RWPE2 (cell line): ENCODE measurements around the gene TMEM63B.
A peak's percentile ranks its signal among the peaks of the same experiment; 100 is the strongest.

Source experiments
- ATAC-seq: fragments of 200-7000 bp; cut with Tn5 transposase; 3 replicates; pipeline ENCODE4 v1.9.1; 2021; ENCODE audit warnings: low read depth
- DNase-seq: peaks from one replicate; pipeline ENCODE4 v3.0.0-alpha.2; 2020; ENCODE audit warnings: low spot score
- H3K27ac ChIP-seq: fragments of 450-650 bp; 2 replicates; pipeline ENCODE4 v1.5.1; 2017; ENCODE audit warnings: mild to moderate bottlenecking; ENCODE audit not compliant: poor library complexity, severe bottlenecking
- H3K27me3 ChIP-seq: fragments of 250-450 bp; sonication (Bioruptor Pico); 2 replicates; pipeline ENCODE4 v1.5.1; 2021; ENCODE audit warnings: mild to moderate bottlenecking, moderate library complexity; ENCODE audit not compliant: insufficient read depth, poor library complexity, severe bottlenecking
- H3K36me3 ChIP-seq: fragments of 250-450 bp; sonication (Bioruptor Pico); 2 replicates; pipeline ENCODE4 v1.5.1; 2020; ENCODE audit warnings: low read depth, mild to moderate bottlenecking, moderate library complexity
- H3K4me1 ChIP-seq: fragments of 250-450 bp; sonication (Bioruptor Pico); 2 replicates; pipeline ENCODE4 v1.5.1; 2021; ENCODE audit warnings: mild to moderate bottlenecking, moderate library complexity; ENCODE audit not compliant: insufficient read depth, poor library complexity, severe bottlenecking
- H3K4me3 ChIP-seq: fragments of 250-450 bp; sonication (Bioruptor Pico); 2 replicates; pipeline ENCODE4 v1.5.1; 2021; ENCODE audit warnings: mild to moderate bottlenecking, moderate library complexity; ENCODE audit not compliant: severe bottlenecking
- H3K9me3 ChIP-seq: fragments of 250-450 bp; sonication (Bioruptor Pico); 2 replicates; pipeline ENCODE4 v1.5.1; 2021; ENCODE audit warnings: mild to moderate bottlenecking, moderate library complexity; ENCODE audit not compliant: severe bottlenecking
- TF ChIP-seq, protein P1 (sequence below): fragments of 450-650 bp; IDR thresholded peaks from one replicate; pipeline ENCODE4 v1.5.1; 2017; ENCODE audit warnings: mild to moderate bottlenecking, moderate library complexity; ENCODE audit not compliant: poor library complexity, severe bottlenecking

Gene TMEM63B

DNA sequence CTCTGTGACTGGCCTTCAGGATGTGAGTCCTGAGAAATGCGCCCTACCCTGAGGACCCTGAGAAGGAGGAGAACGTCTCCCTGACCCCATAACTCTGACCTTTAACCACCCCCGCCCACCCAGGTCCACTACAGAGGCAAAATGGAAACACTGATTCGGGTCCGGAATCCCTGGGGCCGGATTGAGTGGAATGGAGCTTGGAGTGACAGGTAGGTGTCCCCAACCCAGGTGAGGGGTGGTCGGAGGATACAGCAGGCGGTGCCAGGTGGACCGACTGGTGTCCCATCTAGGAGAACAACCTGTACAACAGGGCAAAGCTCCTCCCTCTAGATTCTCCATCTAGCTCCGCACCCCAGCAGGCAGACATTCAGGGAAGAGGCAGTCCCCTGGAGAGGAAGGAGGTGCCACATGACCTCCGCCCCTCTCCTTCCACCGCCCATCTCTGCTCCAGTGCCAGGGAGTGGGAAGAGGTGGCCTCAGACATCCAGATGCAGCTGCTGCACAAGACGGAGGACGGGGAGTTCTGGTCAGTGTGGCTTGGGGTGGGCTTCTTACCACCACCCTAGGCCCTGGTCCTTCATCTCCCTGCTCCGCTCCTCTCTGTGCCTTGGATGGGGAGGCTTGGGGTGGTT is 48.9 kb downstream of the TMEM63B start:
- Histone ChIP-seq H3K27me3 (no peaks in the 10 kb centered on the region), H3K4me1 (peaks cover 7% of the 10 kb centered on the region), H3K36me3 (no peaks in the 10 kb centered on the region), H3K4me3 (no peak overlapping the region), H3K9me3 (no peaks in the 10 kb centered on the region), H3K27ac (no peak overlapping the region)
- TF ChIP-seq, protein P1, sequence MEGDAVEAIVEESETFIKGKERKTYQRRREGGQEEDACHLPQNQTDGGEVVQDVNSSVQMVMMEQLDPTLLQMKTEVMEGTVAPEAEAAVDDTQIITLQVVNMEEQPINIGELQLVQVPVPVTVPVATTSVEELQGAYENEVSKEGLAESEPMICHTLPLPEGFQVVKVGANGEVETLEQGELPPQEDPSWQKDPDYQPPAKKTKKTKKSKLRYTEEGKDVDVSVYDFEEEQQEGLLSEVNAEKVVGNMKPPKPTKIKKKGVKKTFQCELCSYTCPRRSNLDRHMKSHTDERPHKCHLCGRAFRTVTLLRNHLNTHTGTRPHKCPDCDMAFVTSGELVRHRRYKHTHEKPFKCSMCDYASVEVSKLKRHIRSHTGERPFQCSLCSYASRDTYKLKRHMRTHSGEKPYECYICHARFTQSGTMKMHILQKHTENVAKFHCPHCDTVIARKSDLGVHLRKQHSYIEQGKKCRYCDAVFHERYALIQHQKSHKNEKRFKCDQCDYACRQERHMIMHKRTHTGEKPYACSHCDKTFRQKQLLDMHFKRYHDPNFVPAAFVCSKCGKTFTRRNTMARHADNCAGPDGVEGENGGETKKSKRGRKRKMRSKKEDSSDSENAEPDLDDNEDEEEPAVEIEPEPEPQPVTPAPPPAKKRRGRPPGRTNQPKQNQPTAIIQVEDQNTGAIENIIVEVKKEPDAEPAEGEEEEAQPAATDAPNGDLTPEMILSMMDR: no peak
- no peak for DNase-seq
- ATAC-seq: no peak

DNA sequence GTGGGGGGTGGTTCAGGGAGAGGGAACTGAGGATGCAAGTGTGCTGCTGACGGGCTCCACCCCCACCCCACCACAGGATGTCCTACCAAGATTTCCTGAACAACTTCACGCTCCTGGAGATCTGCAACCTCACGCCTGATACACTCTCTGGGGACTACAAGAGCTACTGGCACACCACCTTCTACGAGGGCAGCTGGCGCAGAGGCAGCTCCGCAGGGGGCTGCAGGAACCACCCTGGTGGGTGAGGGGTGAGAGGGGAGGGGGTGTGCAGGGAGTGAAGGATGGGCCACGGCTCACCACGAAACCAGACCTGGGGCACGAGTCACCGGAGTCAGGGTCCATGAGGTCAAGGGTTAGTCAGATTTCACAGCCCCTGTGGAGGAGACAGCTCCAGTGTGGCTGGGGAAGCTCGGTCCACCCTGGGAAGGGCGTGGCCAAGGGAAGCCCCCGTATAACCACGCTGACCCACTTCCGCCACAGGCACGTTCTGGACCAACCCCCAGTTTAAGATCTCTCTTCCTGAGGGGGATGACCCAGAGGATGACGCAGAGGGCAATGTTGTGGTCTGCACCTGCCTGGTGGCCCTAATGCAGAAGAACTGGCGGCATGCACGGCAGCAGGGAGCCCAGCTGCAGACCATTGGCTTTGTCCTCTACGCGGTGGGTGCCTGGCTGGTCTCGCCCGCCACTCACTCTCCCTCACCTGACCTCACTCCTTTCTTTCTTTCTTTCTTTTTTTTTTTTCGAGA is 49.6 kb downstream of the TMEM63B start:
- DNase-seq (no peak), ATAC-seq (no peak)
- H3K27ac ChIP-seq: peak overlapping the region; percentile 71
- peaks cover 7% of the 10 kb centered on the region for H3K4me1 ChIP-seq
- no peaks in the 10 kb centered on the region for H3K27me3 ChIP-seq
- TF ChIP-seq, protein P1: no peak
- H3K4me3 ChIP-seq: no peak overlapping the region
- no peaks in the 10 kb centered on the region for H3K36me3 ChIP-seq
- H3K9me3 ChIP-seq: no peaks in the 10 kb centered on the region

DNA sequence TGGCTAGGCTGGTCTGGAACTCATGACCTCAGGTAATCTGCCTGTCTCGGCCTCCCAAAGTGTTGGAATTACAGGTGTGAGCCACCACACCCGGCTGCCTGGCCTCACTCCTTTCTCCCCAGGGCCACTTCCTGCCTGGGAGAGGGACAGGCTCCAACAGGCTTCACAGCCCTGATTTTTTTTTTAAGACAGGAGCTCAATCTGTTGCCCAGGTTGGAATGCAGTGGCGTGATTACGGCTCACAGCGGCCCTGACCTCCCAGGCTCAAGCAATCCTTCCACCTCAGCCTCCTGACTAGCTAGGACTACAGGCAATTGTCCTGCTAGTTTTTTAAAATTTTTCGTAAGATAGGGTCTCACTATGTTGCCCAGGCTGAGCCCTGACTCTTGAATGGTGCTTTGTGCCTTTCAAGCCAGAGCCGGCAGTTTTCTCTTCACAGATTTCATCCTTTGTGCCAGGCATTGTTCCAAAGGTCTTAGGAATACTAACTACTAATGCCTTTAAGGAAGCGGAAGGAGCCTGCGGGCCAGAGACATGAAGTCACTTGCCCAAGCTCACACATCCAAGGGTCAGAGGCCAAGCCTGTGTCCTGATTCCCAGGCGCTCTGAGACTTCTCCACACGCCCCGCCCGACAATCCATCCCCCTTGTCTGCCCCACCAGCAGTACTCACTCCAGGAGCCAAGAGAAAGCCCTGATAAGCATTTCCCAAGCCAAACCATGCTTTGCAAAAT is 50.5 kb downstream of the TMEM63B start:
- ATAC-seq: peak; percentile 28
- peak overlapping the region; percentile 71 for H3K27ac ChIP-seq
- H3K9me3 ChIP-seq: no peaks in the 10 kb centered on the region
- no peaks in the 10 kb centered on the region for H3K36me3 ChIP-seq
- no peaks in the 10 kb centered on the region for H3K27me3 ChIP-seq
- TF ChIP-seq, protein P1: no peak
- no peak overlapping the region for H3K4me3 ChIP-seq
- DNase-seq: no peak
- H3K4me1 ChIP-seq: peaks cover 7% of the 10 kb centered on the region

DNA sequence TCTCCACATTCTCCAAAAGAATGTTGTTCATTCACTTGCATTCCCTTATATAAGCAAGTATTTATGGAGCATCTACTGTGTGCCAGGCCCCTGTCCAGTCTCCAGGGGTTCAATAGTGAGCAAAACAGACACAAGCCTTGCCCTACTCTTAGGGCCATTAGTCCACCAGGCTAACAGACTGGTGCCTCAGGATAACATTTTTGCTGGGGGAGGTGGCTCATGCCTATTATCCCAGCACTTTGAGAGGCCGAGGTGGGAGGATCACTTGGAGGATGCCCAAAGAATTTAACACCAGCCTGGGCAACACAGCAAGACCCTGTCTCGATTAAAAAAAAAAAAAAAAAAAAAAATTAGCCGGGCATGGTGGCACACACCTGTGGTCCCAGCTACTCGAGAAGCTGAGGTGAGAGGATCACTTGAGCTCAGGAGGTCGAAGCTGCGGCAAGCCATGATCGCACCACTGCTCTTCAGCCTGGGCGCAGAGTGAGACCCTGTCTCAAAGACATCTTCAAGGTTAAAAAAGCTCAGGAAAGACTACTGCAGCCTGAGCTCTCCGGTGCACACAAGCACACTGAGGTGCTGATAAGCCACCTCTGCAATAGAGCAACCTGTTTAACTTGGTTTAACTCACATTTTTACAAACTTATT is 51.2 kb downstream of the TMEM63B start:
- Histone ChIP-seq H3K4me1 (peaks cover 7% of the 10 kb centered on the region), H3K9me3 (no peaks in the 10 kb centered on the region), H3K36me3 (no peaks in the 10 kb centered on the region), H3K4me3 (no peak overlapping the region), H3K27ac (peak overlapping the region; percentile 71), H3K27me3 (no peaks in the 10 kb centered on the region)
- DNase-seq (no peak), ATAC-seq (no peak)
- TF ChIP-seq, protein P1: no peak
